Measurements from ENCODE around the gene KRT86. TPM values are rescaled to one million over a fixed set of nuclear protein-coding genes. Genes with fewer than 3 reads are reported as not detected.

KRT86 gene
- total and polyA plus RNA-seq, 2 of the 8 experiments (the other 6 are each of a cell fraction or from before 2014, with no cell fraction given), result 0.12 TPM; not detected in 1

GRCh38 chr12:52332381-52332780 lies 57.9 kb downstream of the KRT86 start:
- Histone ChIP-seq H3K14ac (ENCODE audit: insufficient read length) (no peak overlapping the region), H3K36me3 (ENCODE audit: control insufficient read depth in 2 of 4, insufficient read depth in 4 of 4, low read length in 3 of 4) (no peaks in the 10 kb centered on the region), H3K9ac (replicated peaks in 1 of 4; ENCODE audit: extremely low read depth in 1 of 4, low read depth in 3 of 4, low read length in 3 of 4) (no peak overlapping the region), H2BK5ac (ENCODE audit: low read depth, low read length) (no peak overlapping the region), H2AFZ (ENCODE audit: low read length) (no peak overlapping the region), H3K4me3 (ENCODE audit: extremely low read depth in 1 of 4, insufficient read depth in 2 of 4, low read depth in 3 of 4, low read length in 4 of 4) (no peak overlapping the region), H3K4me1 (replicated peaks in 1 of 4; ENCODE audit: control insufficient read depth in 3 of 4, insufficient read depth in 4 of 4, low read length in 3 of 4) (peaks cover 0 to 3% (median 0%) of the 10 kb centered on the region in 4 experiments; a peak in 1 of 7 replicates), H3K18ac (ENCODE audit: extremely low read depth, low read length) (no peak overlapping the region), H3K23ac (ENCODE audit: insufficient read length) (no peak overlapping the region), H2AK5ac (ENCODE audit: low read depth, low read length) (no peak overlapping the region), H3K27ac (ENCODE audit: low read depth, low read length) (no peak overlapping the region), H4K5ac (ENCODE audit: insufficient read length, low read depth, low read length) (no peak overlapping the region), H3K27me3 (replicated peaks in 1 of 4; ENCODE audit: control insufficient read depth in 3 of 4, extremely low read depth in 1 of 4, insufficient read depth in 3 of 4, low read length in 3 of 4) (no peaks in the 10 kb centered on the region), H4K91ac (replicated peaks; ENCODE audit: insufficient read length, low read length) (no peak overlapping the region), H3K56ac (replicated peaks; ENCODE audit: insufficient read length, low read depth, low read length) (no peak overlapping the region), H2BK15ac (ENCODE audit: low read length) (no peak overlapping the region), H2BK120ac (replicated peaks; ENCODE audit: low read depth, low read length) (no peak overlapping the region), H3K9me3 (ENCODE audit: insufficient read depth in 2 of 2, low read depth in 1 of 2, low read length in 1 of 2) (no peaks in the 10 kb centered on the region), H4K8ac (ENCODE audit: extremely low read depth, insufficient read depth, low read length) (no peak overlapping the region), H3K79me2 (ENCODE audit: control insufficient read depth in 1 of 2, insufficient read depth in 2 of 2, low read length in 2 of 2) (no peaks in the 10 kb centered on the region), H3K4ac (replicated peaks; ENCODE audit: insufficient read length, low read depth, low read length) (no peak overlapping the region), H4K20me1 (replicated peaks in 1 of 2; ENCODE audit: control insufficient read depth in 1 of 2, insufficient read depth in 2 of 2, low read length in 2 of 2) (no peaks in the 10 kb centered on the region), H3K79me1 (ENCODE audit: low read depth, low read length) (no peaks in the 10 kb centered on the region), H3K23me2 (ENCODE audit: low read depth, low read length) (no peaks in the 10 kb centered on the region), H3K4me2 (ENCODE audit: insufficient read depth in 1 of 2, low read depth in 2 of 2, low read length in 2 of 2) (no peak overlapping the region), H2BK20ac (ENCODE audit: low read length) (no peak overlapping the region), H2BK12ac (ENCODE audit: low read depth, low read length) (no peak overlapping the region)
- TF ChIP-seq GTF2F1 (IDR thresholded peaks at IDR 0.05; ENCODE audit: borderline replicate concordance, low read depth, low read length) (no peak), SAP30 (IDR thresholded peaks at IDR 0.05; ENCODE audit: insufficient read depth, insufficient replicate concordance, low read length) (no peak), USF2 (IDR thresholded peaks at IDR 0.05; ENCODE audit: low read length) (no peak), EP300 (IDR thresholded peaks at IDR 0.05; ENCODE audit: borderline replicate concordance in 1 of 2, low read depth in 2 of 2, low read length in 2 of 2) (no peak), SIN3A (conservative IDR thresholded peaks at IDR 0.05 in 1 of 2, IDR thresholded peaks at IDR 0.05 in 1 of 2; ENCODE audit: low read depth in 1 of 2, low read length in 2 of 2) (no peak), SP4 (IDR thresholded peaks at IDR 0.05; ENCODE audit: low read length) (no peak), RXRA (IDR thresholded peaks at IDR 0.05; ENCODE audit: insufficient read depth, low read depth, low read length) (no peak), SUZ12 (IDR thresholded peaks at IDR 0.05; ENCODE audit: low read length) (no peak), RBBP5 (IDR thresholded peaks at IDR 0.05; ENCODE audit: borderline replicate concordance, low read depth, low read length) (no peak)
- CTCF ChIA-PET (ENCODE audit: partially characterized antibody), result interaction anchor here (1.1 to 19.8 kb wide), 10 partner anchors 9 to 119 kb away, joined by 3 to 353 read pairs (median 6); partner anchors contain the start of genes KRT83 and KRT85
- POLR2A ChIA-PET (ENCODE audit: partially characterized antibody), result no interaction called here
- FAIRE-seq (no peak), DNase-seq (ENCODE audit: low read depth in 1 of 2, low spot score in 2 of 2) (no peak)
- WGBS, 2 experiments (ENCODE audit: extremely low coverage in 1 of 2, insufficient coverage in 1 of 2, insufficient read length in 1 of 2, insufficient replicate concordance in 2 of 2, low coverage in 1 of 2, low lambda C conversion rate in 2 of 2, missing lambda C conversion rate in 1 of 2), result 86% methylated on average over 1 of the region's 1 CpG; no CpG with 5 or more reads in 1 of the 2 experiments
